ENCODE measurements around the gene NAPSA. TPM values are rescaled to one million over a fixed set of nuclear protein-coding genes. Genes with fewer than 3 reads are reported as not detected.

NAPSA gene
- polyA plus RNA-seq, 3 donors from 2014 or later = 0.50 to 2.2 TPM; not detected in 1

DNA sequence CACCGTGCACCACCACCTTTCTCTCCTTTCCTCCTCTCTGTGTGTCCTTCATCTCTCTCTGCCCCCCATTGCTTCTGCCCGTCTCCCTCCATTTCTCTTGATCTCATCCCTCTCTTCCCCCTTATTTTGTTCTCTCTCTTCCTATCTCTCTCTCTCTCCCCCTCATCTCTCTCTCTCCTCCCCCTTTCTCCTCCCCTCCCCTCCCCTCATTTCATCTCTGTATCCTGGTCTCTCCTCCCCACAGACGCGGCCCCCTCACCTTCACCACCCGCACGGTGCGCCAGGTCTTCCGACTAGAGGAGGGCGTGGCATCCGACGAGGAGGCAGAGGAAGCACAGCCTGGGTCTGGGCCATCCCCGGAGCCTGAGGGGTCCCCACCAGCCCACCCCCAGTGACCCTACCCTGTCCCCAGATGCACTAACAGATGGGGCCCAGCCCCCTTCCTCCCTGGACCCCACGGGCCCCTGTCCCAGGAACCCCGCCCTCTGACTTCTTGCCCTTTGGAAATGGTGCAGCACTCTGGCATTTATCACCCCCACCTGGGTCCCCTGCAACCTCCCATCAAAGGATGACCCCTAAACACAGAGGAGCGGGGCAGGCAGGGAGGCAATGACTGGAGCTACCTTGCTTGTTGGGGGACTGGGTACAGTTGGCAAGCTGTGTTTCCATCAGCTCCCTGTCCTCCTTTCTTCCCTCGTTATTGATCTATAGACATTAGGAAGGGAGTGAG lies 55.9 kb downstream of the NAPSA start:
- H3K27me3 Mint-ChIP-seq (ENCODE audit: low read depth in 3 of 3) = peaks cover 2 to 39% (median 16%) of the 10 kb centered on the region in 3 donors
- no peaks in the 10 kb centered on the region for H3K4me1 Mint-ChIP-seq
- H3K36me3 Mint-ChIP-seq = no peaks in the 10 kb centered on the region
- no peak for DNase-seq
- no peaks in the 10 kb centered on the region for H3K9me3 Mint-ChIP-seq
- no peak overlapping the region for H3K4me3 Mint-ChIP-seq
- no peak overlapping the region for H3K27ac Mint-ChIP-seq

DNA sequence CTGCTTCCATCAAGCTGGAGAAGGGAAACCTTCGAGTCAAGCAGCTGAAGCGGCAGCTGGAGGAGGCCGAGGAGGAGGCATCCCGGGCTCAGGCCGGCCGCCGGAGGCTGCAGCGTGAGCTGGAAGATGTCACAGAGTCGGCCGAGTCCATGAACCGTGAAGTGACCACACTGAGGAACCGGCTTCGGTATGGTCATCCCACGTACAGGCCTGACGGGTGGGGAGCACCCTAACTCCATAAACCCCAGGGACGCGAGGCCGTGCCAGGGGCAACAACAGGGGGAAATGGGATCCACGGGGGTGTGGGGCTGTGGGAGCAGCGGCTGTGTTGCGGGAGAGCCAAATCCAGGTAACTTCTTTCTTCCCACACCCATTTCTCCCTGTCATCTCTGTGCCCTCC lies 56.4 kb downstream of the NAPSA start:
- no peaks in the 10 kb centered on the region for H3K9me3 Mint-ChIP-seq
- H3K4me3 Mint-ChIP-seq = no peak overlapping the region
- H3K4me1 Mint-ChIP-seq = no peaks in the 10 kb centered on the region
- no peak for DNase-seq
- no peaks in the 10 kb centered on the region for H3K36me3 Mint-ChIP-seq
- no peak overlapping the region for H3K27ac Mint-ChIP-seq
- H3K27me3 Mint-ChIP-seq (ENCODE audit: low read depth in 3 of 3) = peaks cover 0 to 34% (median 16%) of the 10 kb centered on the region in 3 donors

Other genes starting within 250 kb of the NAPSA start
- not detected for gene IZUMO2, start 202.4 kb downstream of the NAPSA start, polyA plus RNA-seq
- not detected for gene MYH14, start 162.0 kb downstream of the NAPSA start, polyA plus RNA-seq
- not detected for gene KCNC3, start 36.3 kb downstream of the NAPSA start, polyA plus RNA-seq
- 10 to 100 TPM; 65.0 to 84.9 (median 68.8) TPM for gene NR1H2, start 10.8 kb upstream of the NAPSA start, polyA plus RNA-seq
- 10 to 100 TPM; 14.5 to 24.8 (median 22.8) TPM for gene POLD1, start 18.7 kb upstream of the NAPSA start, polyA plus RNA-seq
- 1 to 10 TPM in 2 of 3 donors, under 1 TPM in 1; 0.38 to 1.6 (median 1.5) TPM for gene SPIB, start 53.3 kb upstream of the NAPSA start, polyA plus RNA-seq
- gene MYBPC2, start 67.3 kb upstream of the NAPSA start, polyA plus RNA-seq = not detected
- 10 to 100 TPM in 1 of 3 donors, 1 to 10 TPM in 2; 6.9 to 13.3 (median 9.5) TPM for gene EMC10, start 110.9 kb upstream of the NAPSA start, polyA plus RNA-seq
- gene GARIN5A, start 111.2 kb upstream of the NAPSA start, polyA plus RNA-seq = 1 to 10 TPM in 1 of 3 donors, under 1 TPM in 2; 0.39 to 1.3 (median 0.68) TPM
- gene JOSD2, start 145.6 kb upstream of the NAPSA start, polyA plus RNA-seq = 10 to 100 TPM; 21.4 to 28.2 (median 26.1) TPM
- gene ASPDH, start 148.3 kb upstream of the NAPSA start, polyA plus RNA-seq = not detected
- not detected for gene LRRC4B, start 202.8 kb upstream of the NAPSA start, polyA plus RNA-seq